ENCODE measurements around the gene FNBP1.
"Not testable (repeated sequence)": the region's sequence is repeated elsewhere in the genome, so short reads cannot be mapped to it uniquely, and the experiment has no call there.

Gene FNBP1

GRCh38 chr9:129990269-129991010, 52.5 kb downstream of the FNBP1 start:
- DNase-seq (ENCODE audit: low read depth), result no peak
- TF ChIP-seq CTCF (conservative IDR thresholded peaks at IDR 0.05; ENCODE audit: low read depth, low read length), result no peak
- no peak overlapping the region for H3K4me3 ChIP-seq (ENCODE audit: low read depth, low read length)

GRCh38 chr9:129989740-129990139, 53.2 kb downstream of the FNBP1 start:
- DNase-seq (ENCODE audit: low read depth), result peak; percentile 66
- TF ChIP-seq CTCF (conservative IDR thresholded peaks at IDR 0.05; ENCODE audit: low read depth, low read length), result no peak
- no peak overlapping the region for H3K4me3 ChIP-seq (ENCODE audit: low read depth, low read length)

- TF ChIP-seq CTCF (conservative IDR thresholded peaks at IDR 0.05; ENCODE audit: low read depth, low read length), result no peak
- DNase-seq (ENCODE audit: low read depth), result no peak
- H3K4me3 ChIP-seq (ENCODE audit: low read depth, low read length), result no peak overlapping the region
Measured at GRCh38 chr9:129989362-129989708, 53.7 kb downstream of the FNBP1 start.

GRCh38 chr9:129988607-129989361, 54.2 kb downstream of the FNBP1 start:
- no peak for TF ChIP-seq CTCF (conservative IDR thresholded peaks at IDR 0.05; ENCODE audit: low read depth, low read length)
- DNase-seq (ENCODE audit: low read depth), result no peak
- no peak overlapping the region for H3K4me3 ChIP-seq (ENCODE audit: low read depth, low read length)

GRCh38 chr9:129987941-129988340, 55.0 kb downstream of the FNBP1 start:
- TF ChIP-seq CTCF (conservative IDR thresholded peaks at IDR 0.05; ENCODE audit: low read depth, low read length), result no peak
- DNase-seq (ENCODE audit: low read depth), result no peak
- no peak overlapping the region for H3K4me3 ChIP-seq (ENCODE audit: low read depth, low read length)

- no peak overlapping the region for H3K4me3 ChIP-seq (ENCODE audit: low read depth, low read length)
- no peak for DNase-seq (ENCODE audit: low read depth)
- no peak for TF ChIP-seq CTCF (conservative IDR thresholded peaks at IDR 0.05; ENCODE audit: low read depth, low read length)
Measured at GRCh38 chr9:129987047-129987446, 55.9 kb downstream of the FNBP1 start.

- DNase-seq (ENCODE audit: low read depth); H3K4me3 ChIP-seq (ENCODE audit: low read depth, low read length): not testable (repeated sequence)
Measured at GRCh38 chr9:129984589-129984988, 58.4 kb downstream of the FNBP1 start.

Data from choroid plexus epithelial cell (primary cell).